GM12873 (cell line): Measurements from ENCODE around the gene TMEM37.

Experiments used
- TF ChIP-seq, protein P1 (sequence below): IDR thresholded peaks from 2 replicates; pipeline ENCODE4 v1.5.1; 2012; ENCODE audit warnings: low read depth, mild to moderate bottlenecking, moderate library complexity, low read length, control low read depth; ENCODE audit not compliant: insufficient read depth; ENCODE audit errors: missing control alignments

The TMEM37 gene

DNA sequence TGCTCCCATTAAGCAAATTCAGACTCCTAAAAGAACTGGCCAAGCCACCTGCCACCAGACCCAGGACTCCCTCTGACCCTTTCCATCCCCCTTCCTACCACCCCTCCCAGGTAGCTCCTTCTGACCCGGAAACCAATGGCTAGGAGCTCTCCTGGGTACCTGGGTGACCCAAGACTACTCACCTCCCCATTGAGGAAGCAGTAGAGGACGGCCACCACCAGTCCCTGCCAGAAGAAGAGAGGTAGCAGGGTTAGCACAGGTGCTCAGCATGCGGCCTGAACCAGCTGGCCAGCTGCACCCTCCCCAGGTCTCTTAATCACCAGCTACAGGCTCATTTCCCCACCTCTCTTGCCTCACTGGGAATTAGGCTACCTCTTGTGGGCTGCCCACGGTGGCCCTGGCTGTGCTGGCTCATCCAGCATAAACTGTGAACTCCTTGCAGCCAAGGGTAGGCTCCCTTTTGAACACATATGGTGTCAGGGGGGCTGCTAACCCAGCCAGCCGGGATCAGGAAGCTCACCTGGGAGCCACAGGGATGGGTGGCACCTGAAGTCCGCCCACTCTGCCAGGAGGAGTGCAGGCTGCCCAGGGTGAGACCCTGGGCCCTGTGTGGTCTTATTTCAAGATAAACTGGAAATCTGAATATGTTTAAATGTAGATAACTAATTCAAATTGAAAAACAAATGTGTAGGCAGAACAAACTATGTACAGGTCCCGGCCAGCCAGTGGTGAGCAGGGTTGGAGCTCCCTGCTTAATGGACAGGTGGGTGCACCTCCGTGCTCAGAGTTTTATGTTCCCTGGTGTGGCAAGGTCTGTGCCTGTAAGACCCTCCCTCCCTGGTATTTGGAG, 9.9 kb downstream of the TMEM37 start:
- TF ChIP-seq, protein P1, sequence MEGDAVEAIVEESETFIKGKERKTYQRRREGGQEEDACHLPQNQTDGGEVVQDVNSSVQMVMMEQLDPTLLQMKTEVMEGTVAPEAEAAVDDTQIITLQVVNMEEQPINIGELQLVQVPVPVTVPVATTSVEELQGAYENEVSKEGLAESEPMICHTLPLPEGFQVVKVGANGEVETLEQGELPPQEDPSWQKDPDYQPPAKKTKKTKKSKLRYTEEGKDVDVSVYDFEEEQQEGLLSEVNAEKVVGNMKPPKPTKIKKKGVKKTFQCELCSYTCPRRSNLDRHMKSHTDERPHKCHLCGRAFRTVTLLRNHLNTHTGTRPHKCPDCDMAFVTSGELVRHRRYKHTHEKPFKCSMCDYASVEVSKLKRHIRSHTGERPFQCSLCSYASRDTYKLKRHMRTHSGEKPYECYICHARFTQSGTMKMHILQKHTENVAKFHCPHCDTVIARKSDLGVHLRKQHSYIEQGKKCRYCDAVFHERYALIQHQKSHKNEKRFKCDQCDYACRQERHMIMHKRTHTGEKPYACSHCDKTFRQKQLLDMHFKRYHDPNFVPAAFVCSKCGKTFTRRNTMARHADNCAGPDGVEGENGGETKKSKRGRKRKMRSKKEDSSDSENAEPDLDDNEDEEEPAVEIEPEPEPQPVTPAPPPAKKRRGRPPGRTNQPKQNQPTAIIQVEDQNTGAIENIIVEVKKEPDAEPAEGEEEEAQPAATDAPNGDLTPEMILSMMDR, result no peak

DNA sequence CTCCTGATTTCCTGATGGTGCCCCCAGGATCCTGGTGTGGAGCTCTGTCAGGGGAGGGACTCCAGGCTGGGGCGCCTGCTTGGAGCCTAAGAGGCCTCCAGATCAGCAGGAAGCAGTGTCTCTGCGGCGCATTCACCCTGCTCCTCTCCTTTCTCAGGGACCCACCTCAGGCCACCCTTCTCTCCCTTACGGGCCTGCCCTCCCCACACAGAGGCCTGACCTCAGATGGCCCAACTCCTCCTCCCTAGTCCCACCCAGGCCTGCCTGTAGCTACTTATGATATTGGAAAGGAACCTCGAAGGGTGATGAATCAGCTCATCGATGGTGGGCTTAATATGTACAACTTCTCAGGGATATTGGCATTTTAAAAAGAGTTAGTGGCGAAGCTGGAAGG, 10.6 kb downstream of the TMEM37 start:
- TF ChIP-seq, protein P1, result no peak

DNA sequence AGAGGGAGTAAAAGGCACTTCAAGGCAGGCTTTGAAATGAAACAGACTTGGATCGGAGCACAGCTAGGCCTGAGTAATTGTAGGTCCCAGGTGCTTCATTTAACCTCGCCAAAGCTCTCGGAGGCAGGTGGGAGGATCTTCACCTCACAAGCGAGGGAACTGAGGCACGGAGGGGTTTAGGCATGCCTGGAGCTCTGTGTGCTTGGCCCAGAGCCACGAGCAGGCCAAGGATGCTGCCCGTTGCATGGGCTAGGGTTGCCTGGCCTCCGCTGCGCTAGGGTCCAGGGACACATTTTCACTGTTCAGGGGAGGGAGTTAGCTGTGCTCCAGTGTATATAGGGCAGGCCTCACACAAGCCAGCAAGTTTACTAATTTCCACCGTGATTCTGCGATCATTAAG, 11.2 kb downstream of the TMEM37 start:
- TF ChIP-seq, protein P1, result no peak

DNA sequence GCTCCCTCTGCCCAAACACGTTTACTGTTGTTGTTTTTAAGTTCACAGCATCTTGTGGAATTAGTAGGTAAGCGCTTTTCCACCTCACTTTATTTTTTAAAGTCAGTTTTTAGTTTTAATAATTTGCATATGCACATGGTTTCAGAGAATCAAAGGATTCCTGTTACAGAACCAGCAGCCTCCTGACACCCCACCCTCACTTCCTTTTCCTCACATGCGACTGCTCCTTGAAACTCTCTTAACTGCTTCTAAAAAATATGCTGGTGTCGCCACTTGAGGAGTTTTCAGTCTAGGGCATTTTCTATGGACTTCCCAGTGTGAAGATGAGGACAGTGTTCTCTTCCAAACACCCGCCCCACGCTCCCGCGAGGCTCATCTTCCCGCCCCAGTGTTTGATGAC, 14.4 kb downstream of the TMEM37 start:
- TF ChIP-seq, protein P1, result no peak

DNA sequence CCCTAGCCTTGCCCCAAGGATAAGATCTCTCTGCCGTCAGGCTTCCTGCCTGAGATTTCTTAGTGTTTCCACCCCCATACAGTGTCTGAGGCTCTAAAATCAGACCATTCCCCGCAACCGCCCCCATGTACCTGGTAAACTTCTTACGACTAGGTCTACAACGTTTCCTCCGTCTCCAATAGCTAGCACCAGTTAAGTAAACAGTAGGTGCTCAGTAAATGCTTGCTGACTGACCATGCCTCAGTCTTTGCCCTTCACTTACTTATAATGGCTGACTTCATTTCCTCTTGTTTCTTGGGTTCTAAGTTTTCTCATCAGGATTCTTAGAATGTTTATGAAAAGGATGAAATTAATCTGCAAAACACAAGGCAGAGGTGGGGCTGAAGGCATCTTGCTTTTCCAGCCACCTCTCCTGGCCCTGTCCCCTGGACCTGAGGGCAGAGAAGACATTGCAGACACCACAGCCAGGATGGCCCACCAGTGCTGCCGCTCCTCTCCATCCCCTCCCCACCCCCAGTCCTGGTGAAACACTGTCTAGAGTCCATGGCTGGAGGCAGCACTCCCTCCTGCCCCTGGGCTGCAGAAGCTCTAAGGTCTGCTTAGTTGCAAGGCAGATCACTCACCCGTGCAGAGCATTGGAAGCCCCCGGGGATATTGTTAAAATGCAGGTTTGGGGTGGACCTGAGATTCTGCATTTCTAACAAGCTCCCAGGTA, 16.9 kb downstream of the TMEM37 start:
- TF ChIP-seq, protein P1, result no peak

DNA sequence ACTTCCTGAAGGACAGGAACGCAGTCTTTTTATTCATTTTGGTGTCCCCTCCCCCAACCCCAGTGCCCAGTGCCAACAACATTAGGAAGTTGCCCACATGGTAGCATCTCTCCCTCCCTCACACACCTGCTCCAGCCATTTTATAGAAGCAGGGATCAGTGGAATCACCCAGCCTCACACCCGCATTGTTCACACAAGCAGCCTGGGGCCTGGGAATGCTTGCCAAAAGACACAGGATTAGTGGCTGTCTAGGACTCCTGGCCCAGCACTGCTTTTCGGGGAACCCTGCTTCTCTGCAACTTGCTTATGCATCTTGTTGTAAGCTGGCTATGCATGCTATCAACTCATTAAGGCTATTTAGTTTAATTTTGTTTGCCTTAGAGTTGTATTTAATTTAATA, 17.9 kb downstream of the TMEM37 start:
- TF ChIP-seq, protein P1, result no peak

DNA sequence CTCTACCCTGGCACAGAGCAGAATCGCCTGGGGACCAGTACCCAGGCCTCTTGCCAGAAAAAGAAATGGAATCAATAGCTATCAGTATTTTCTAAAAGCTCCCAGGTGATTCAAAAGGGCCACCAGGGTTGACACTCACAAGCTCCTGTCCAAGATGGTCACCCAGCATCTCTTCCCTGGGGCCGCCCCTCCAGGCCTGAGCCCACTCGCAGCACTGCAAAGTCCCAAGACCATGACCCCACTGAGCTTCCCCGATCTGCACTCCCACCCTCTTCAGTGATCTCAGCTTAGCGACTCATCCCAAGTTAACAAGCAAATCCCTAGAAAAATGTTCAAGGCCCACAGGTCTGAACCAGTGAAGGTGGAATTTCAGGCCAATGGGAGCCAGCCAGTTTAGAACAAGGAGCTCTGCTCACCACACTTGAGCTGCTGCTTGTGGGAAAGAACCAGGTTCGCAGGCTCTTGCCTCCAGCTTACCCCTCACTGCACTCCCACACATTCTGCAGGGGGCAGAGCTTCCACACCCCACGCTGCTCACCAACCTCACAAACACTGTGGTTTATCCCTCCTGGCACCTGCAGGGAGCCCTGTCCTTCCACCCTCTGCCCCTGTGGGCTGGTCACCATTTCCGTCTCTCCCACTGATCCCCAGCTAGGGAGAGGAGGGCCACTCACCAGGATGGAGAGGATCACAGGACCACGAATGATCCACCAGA, 19.8 kb downstream of the TMEM37 start:
- TF ChIP-seq, protein P1, result no peak
